RWPE1 (cell line): ENCODE results near the gene ANKEF1.

Experiments used
- CTCF ChIA-PET: fragments of 350-600 bp; sonication (Branson Sonifier 250); formaldehyde crosslinking; extraction: SDS; loops from one replicate; lab custom pipeline; 2021; lab: Yijun Ruan, JAX
- POLR2A ChIA-PET: fragments of 400-600 bp; formaldehyde crosslinking; extraction: SDS; loops from one replicate; lab custom pipeline; 2020; ENCODE audit warnings: antibody characterized with exemption; ENCODE audit not compliant: low non-redundant PET; lab: Yijun Ruan, JAX
- DNase-seq: peaks from one replicate; pipeline ENCODE4 v3.0.0; 2012; ENCODE audit warnings: low spot score
- H3K27ac ChIP-seq: fragments of 450-650 bp; 2 replicates; pipeline ENCODE4 v1.5.1; 2017
- CTCF ChIP-seq: fragments of 450-650 bp; conservative IDR thresholded peaks from 2 replicates; pipeline ENCODE4 v1.5.1; 2017; ENCODE audit warnings: low read depth, mild to moderate bottlenecking

Gene ANKEF1

GRCh38 chr20:10089871-10090587 lies 55.2 kb downstream of the ANKEF1 start:
- H3K27ac ChIP-seq: no peak overlapping the region
- no peak for TF ChIP-seq CTCF
- CTCF ChIA-PET: interaction anchor here (0.6 to 2.2 kb wide), 25 partner anchors 10 to 473 kb away, joined by 3 to 38 read pairs (median 4); partner anchors contain the start of gene ANKEF1
- no peak for DNase-seq
- POLR2A ChIA-PET: no interaction called here

GRCh38 chr20:10090588-10091166 lies 55.9 kb downstream of the ANKEF1 start:
- POLR2A ChIA-PET: no interaction called here
- CTCF ChIA-PET: interaction anchor here (0.6 to 2.2 kb wide), 29 partner anchors 11 to 1088 kb away, joined by 3 to 38 read pairs (median 4); partner anchors contain the start of gene ANKEF1
- TF ChIP-seq CTCF: peak; percentile 89
- no peak overlapping the region for H3K27ac ChIP-seq
- DNase-seq: peak; percentile 64

GRCh38 chr20:10093087-10093591 lies 58.4 kb downstream of the ANKEF1 start:
- CTCF ChIA-PET: interaction anchor here (0.5 to 2.5 kb wide), 3 partner anchors 13 to 265 kb away, joined by 3 to 19 read pairs (median 4); no protein-coding TSS in a partner anchor
- POLR2A ChIA-PET: no interaction called here
- DNase-seq: peak; percentile 79
- peak overlapping the region; percentile 69 for H3K27ac ChIP-seq
- no peak for TF ChIP-seq CTCF

- POLR2A ChIA-PET: no interaction called here
- no peak for TF ChIP-seq CTCF
- DNase-seq: no peak
Measured at GRCh38 chr20:10094566-10095173, 59.9 kb downstream of the ANKEF1 start.

GRCh38 chr20:10096790-10097189 lies 62.0 kb downstream of the ANKEF1 start:
- no peak for DNase-seq
- ChIA-PET POLR2A (no interaction called here), CTCF (no interaction called here)
- TF ChIP-seq CTCF: no peak
- no peak overlapping the region for H3K27ac ChIP-seq

More at GRCh38 chr20:10094566-10095173, 59.9 kb downstream of the ANKEF1 start:
- CTCF ChIA-PET: interaction anchor here (0.6 kb wide), 3 partner anchors 117 to 626 kb away, joined by 3 read pairs; no protein-coding TSS in a partner anchor
- H3K27ac ChIP-seq: no peak overlapping the region

- ChIA-PET POLR2A (no interaction called here), CTCF (interaction anchor here (0.7 kb wide), 1 partner anchor 126 kb away, joined by 3 read pairs; no protein-coding TSS in a partner anchor)
- no peak for DNase-seq
Measured at GRCh38 chr20:10105046-10105445, 70.3 kb downstream of the ANKEF1 start.

More at GRCh38 chr20:10105046-10105445, 70.3 kb downstream of the ANKEF1 start:
- no peak for TF ChIP-seq CTCF
- no peak overlapping the region for H3K27ac ChIP-seq
